GM10248 (cell line): ENCODE results near the gene CCDC91.

ENCODE experiments used
- CTCF ChIA-PET: fragments of 300-600 bp; sonication (Branson Sonifier 250); formaldehyde crosslinking; extraction: SDS; loops from one replicate; lab custom pipeline; 2021; ENCODE audit warnings: antibody characterized with exemption; lab: Yijun Ruan, JAX
- POLR2A ChIA-PET: fragments of 350-650 bp; sonication (Branson Sonifier 250); formaldehyde crosslinking; extraction: SDS; loops from one replicate; lab custom pipeline; 2020; ENCODE audit warnings: antibody characterized with exemption; lab: Yijun Ruan, JAX
- DNase-seq: peaks from one replicate; pipeline ENCODE4 v3.0.0; 2012; ENCODE audit errors: extremely low spot score
- TF ChIP-seq, protein P1 (sequence below): IDR thresholded peaks from 2 replicates; pipeline ENCODE4 v1.5.1; 2012; ENCODE audit warnings: mild to moderate bottlenecking, low read depth; ENCODE audit errors: extremely low read depth, missing control alignments, control extremely low read depth

The CCDC91 gene

DNA sequence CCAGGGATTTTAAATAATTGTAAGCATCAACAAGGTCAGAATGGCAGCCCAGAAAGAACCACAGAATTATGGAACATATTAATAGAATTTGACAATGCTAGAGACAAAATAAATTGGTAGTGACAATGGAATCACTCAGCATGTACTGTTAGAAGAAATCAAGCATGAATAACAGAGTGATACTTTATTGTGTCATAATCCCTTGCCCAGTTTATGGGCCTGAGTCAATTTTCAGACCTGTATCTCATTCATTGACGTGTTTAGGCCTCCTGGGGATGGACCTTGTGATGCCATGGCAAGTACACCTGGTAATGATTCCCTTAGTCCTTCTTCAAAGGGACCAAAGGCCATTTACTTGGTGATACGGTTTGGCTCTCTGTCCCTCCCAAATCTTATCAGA, 12.8 kb upstream of the CCDC91 start:
- TF ChIP-seq, protein P1, sequence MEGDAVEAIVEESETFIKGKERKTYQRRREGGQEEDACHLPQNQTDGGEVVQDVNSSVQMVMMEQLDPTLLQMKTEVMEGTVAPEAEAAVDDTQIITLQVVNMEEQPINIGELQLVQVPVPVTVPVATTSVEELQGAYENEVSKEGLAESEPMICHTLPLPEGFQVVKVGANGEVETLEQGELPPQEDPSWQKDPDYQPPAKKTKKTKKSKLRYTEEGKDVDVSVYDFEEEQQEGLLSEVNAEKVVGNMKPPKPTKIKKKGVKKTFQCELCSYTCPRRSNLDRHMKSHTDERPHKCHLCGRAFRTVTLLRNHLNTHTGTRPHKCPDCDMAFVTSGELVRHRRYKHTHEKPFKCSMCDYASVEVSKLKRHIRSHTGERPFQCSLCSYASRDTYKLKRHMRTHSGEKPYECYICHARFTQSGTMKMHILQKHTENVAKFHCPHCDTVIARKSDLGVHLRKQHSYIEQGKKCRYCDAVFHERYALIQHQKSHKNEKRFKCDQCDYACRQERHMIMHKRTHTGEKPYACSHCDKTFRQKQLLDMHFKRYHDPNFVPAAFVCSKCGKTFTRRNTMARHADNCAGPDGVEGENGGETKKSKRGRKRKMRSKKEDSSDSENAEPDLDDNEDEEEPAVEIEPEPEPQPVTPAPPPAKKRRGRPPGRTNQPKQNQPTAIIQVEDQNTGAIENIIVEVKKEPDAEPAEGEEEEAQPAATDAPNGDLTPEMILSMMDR: no peak
- POLR2A ChIA-PET: no interaction called here
- CTCF ChIA-PET: interaction anchor here (1.5 kb wide), 1 partner anchor 12 kb away, joined by 4 read pairs; no protein-coding TSS in a partner anchor
- DNase-seq: no peak

DNA sequence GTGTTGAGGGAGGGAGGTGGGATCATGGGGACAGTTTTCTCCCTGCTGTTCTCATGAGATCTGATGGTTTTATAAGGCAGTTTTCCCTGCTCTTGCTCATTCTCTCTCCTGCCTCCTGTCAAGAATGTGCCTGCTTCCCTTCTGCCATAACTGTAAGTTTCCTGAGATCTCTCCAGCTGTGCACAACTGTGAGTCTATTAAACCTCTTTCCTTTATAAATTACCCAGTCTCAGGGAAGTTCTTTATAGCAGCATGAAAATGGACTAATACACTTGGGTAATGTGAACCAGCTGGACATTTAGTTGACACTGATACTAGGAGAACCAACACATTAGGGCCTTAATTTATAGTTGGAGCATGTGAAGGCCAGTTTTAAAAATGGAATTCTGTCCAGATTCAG, 12.4 kb upstream of the CCDC91 start:
- TF ChIP-seq, protein P1: no peak
- POLR2A ChIA-PET: no interaction called here
- CTCF ChIA-PET: interaction anchor here (1.4 to 1.5 kb wide), 2 partner anchors 12 to 376 kb away, joined by 3 to 4 read pairs; no protein-coding TSS in a partner anchor
- no peak for DNase-seq

DNA sequence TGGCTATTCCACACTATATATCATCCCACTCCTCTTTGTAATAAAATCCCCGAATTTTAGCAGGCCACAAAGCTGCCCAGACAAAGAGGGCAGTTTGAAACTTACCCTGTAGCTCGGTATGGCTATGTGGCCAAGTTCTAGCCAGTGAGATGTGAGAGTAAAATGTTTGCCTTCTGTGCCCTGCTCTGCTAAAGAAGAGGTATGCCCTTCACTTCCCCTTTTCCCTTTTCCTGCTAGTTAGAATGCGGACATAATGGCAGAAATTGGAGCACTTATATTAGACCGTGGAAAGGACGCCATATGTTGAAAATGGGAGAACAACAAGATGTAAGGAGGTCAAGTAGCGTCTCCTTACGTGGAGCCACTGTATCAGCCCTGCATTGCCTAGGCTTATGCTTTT, 11.5 kb upstream of the CCDC91 start:
- ChIA-PET CTCF (interaction anchor here (1.4 to 1.6 kb wide), 3 partner anchors 12 to 375 kb away, joined by 3 to 4 read pairs (median 4); partner anchors contain the start of gene CCDC91), POLR2A (no interaction called here)
- TF ChIP-seq, protein P1: no peak
- DNase-seq: no peak

DNA sequence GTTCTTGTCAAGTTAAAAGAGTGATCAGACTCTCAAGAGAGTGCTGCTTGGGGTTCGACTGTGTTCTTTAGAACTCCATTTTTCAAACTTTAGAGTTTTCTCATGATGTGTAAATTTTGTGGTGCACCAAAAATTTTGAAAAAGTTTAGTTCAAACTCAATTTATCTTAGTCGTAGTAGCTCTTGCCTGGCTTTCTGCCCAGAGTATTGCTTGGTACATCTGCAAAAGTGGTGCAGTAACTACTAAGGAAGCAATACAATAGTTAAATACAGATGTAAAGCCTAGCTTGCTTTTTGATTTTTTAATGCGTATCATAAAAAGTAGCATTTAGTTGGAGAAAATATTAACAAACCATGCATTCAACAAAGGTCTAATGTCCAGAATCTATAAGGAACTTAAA, 9.5 kb upstream of the CCDC91 start:
- POLR2A ChIA-PET: no interaction called here
- CTCF ChIA-PET: no interaction called here

DNA sequence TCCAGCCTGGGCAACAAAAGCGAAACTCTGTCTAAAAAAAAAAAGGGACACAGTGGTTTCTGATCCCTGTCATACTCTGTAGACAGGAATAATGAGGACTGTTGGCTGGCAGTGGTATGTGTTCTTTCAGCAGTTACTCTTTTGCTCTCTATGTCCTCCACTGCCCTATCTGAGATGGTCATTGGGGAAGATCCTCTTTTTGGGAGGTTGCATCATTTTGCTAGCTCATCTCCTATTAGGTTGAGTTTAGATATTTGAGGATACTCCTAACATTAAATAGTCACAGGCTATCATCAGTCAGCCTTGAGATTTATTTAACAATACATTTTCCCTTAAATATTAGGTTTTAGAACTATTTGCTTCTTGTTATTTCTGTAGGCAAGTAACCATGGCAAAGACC, 5.9 kb upstream of the CCDC91 start:
- TF ChIP-seq, protein P1: no peak
- no peak for DNase-seq
- CTCF ChIA-PET: interaction anchor here (1.3 to 2.2 kb wide), 2 partner anchors 13 to 26 kb away, joined by 4 to 6 read pairs; no protein-coding TSS in a partner anchor
- POLR2A ChIA-PET: no interaction called here

More for the DNA sequence above, 9.5 kb upstream of the CCDC91 start:
- no peak for DNase-seq
- TF ChIP-seq, protein P1: no peak

DNA sequence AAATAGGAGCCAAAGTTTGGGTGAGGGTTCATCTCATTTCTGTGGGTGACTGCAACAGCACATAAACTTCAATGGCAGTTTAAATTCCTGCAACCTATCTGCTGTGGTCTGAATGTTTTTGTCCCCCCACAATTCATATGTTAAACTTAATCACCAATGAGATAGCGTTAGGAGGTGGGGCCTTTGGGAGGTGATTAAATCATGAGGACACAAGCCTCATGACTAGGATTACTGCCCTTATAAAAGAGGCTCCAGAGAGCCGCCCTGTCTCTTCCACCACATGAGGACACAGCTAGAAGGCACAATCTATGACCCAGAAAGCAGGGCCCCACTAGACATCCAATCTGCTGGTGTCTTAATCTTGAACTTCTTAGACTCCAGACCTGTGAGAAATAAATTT, 3.8 kb upstream of the CCDC91 start:
- POLR2A ChIA-PET: no interaction called here
- DNase-seq: no peak
- CTCF ChIA-PET: interaction anchor here (1.2 kb wide), 1 partner anchor 11 kb away, joined by 3 read pairs; no protein-coding TSS in a partner anchor
- TF ChIP-seq, protein P1: no peak
